ENCODE measurements around the gene SMYD3.

DNA sequence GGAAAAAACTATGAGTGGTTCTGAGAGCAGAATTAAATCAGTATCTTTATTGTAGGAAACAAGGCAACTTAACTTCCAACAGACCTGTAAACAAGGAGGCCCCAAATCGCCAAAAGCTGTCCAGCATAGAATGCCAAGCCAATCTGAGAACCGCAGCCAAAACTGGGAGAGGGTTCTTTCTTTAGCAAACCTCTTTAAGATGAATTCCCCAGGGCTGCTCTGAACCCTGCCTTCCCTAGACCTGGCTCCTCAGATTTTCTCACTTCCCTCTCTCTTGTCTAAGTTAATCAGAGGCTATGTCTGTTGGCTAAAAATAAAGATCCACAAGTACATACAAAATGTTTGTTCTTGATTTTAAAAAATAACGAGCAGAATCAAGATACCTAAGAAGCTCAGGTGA is 141.4 kb downstream of the SMYD3 start:
- TF ChIP-seq, protein P1, sequence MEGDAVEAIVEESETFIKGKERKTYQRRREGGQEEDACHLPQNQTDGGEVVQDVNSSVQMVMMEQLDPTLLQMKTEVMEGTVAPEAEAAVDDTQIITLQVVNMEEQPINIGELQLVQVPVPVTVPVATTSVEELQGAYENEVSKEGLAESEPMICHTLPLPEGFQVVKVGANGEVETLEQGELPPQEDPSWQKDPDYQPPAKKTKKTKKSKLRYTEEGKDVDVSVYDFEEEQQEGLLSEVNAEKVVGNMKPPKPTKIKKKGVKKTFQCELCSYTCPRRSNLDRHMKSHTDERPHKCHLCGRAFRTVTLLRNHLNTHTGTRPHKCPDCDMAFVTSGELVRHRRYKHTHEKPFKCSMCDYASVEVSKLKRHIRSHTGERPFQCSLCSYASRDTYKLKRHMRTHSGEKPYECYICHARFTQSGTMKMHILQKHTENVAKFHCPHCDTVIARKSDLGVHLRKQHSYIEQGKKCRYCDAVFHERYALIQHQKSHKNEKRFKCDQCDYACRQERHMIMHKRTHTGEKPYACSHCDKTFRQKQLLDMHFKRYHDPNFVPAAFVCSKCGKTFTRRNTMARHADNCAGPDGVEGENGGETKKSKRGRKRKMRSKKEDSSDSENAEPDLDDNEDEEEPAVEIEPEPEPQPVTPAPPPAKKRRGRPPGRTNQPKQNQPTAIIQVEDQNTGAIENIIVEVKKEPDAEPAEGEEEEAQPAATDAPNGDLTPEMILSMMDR (IDR thresholded peaks at IDR 0.05; ENCODE audit: insufficient read depth, low read length): no peak
- no peak for TF ChIP-seq POLR2AphosphoS5 (IDR thresholded peaks at IDR 0.05; ENCODE audit: low read depth)
- TF ChIP-seq SPI1 (IDR thresholded peaks at IDR 0.05; ENCODE audit: borderline replicate concordance, low read depth): no peak
